Tongue (tissue), 2 donors: ENCODE results near the gene FES. TPM values are rescaled to one million over a fixed set of nuclear protein-coding genes. Genes with fewer than 3 reads are reported as not detected.
"Not testable (repeated sequence)": the region's sequence is repeated elsewhere in the genome, so short reads cannot be mapped to it uniquely, and the experiment has no call there.

Experiments used
- DNase-seq: peaks from one replicate; pipeline ENCODE4 v3.0.0-alpha.2; 2015
- total RNA-seq: library from RNA; depleted of rRNA; stranded (reverse); fragments of >200 nt; gene quantifications from one replicate; pipeline ENCODE4 v1.2.3, GENCODE V29; 2014

Gene FES
- total RNA-seq, 1 donor from 2014 or later: 40.1 TPM

DNA sequence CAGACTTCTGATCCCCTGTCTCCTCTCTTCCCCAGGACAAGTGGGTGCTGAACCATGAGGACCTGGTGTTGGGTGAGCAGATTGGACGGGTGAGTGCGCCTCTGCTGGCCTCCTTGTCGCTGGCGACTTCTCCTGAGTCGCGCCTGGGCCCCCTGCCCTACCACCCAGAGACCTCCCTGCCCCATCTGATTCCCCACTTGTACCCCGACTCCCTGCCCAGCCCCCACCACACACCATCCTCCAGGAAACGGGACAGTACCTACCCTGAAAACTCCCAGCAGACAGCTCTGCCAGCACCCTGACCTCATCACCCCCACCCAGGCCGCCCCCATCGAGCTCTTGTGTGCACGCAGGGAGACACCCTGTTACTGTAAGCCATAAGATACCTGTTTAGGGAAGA lies 7.7 kb downstream of the FES start:
- DNase-seq: no peak

DNA sequence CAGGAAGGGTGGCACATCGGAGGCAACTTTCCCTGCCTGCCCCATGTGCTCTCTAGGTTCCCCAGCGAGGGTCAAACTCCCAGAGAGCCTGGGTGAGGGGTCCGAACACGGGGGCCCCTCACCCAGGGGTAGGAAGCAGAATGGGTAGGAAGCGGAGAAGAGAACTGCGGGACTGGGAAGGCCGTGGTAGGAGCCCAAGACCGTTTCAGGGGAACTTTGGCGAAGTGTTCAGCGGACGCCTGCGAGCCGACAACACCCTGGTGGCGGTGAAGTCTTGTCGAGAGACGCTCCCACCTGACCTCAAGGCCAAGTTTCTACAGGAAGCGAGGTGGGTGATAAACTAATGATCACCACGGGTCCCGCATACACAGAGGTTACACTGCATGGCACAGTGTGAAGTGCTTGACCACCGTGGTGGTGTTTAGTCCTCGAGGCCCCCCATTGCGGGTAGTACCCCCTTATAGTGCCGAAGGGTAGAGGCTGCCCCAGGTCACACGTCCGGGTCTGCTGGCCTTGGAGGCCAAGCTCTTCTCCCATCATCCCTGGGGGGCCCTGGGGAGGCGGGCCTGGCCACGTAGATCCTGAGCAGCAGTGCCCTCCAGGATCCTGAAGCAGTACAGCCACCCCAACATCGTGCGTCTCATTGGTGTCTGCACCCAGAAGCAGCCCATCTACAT lies 8.3 kb downstream of the FES start:
- DNase-seq: no peak

DNA sequence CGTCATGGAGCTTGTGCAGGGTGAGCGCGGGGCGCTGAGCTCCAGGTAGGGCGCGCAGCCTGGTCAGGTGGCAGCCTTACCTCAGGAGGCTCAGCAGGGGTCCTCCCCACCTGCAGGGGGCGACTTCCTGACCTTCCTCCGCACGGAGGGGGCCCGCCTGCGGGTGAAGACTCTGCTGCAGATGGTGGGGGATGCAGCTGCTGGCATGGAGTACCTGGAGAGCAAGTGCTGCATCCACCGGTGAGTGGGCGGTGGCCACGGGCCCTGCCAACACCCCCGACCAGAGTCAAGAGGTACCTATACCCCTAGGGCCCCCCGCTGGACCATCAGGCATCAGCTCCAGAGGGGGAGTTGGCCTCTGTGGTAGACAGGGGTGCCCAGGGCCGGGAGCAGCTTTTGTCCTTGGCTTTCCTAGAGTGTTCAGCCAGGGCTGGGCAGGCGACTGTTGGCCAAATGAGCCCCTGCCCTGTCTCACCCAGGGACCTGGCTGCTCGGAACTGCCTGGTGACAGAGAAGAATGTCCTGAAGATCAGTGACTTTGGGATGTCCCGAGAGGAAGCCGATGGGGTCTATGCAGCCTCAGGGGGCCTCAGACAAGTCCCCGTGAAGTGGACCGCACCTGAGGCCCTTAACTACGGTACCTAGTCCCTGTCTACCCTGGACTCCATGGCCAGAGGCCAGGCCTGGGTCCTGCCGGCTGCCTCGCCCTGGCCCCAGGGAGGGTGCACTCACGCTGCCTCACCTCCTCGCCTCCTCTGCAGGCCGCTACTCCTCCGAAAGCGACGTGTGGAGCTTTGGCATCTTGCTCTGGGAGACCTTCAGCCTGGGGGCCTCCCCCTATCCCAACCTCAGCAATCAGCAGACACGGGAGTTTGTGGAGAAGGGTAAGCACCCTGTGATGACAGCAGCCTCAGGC lies 9.1 kb downstream of the FES start:
- no peak for DNase-seq

DNA sequence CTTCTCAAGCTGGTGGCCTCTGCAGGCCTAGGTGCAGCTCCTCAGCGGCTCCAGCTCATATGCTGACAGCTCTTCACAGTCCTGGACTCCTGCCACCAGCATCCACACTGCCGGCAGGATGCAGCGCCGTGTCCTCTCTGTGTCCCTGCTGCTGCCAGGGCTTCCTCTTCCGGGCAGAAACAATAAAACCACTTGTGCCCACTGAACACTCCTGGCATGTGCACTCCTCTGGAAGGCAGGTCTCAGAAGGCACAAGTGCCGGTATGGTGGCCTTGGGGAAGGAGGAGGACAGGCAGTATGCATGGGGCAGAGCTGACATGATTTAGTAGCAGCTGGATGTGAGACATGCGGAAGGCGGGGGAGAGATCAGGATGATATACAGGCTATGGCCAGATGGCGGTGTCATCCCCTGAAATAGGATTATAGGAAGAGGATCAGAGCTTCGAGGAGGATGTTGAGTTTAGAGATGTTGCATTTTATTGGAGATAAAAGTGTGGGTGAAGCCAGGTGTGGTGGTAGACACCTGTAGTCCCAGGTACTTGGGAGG lies 11.3 kb downstream of the FES start:
- DNase-seq: peak; percentile 21

DNA sequence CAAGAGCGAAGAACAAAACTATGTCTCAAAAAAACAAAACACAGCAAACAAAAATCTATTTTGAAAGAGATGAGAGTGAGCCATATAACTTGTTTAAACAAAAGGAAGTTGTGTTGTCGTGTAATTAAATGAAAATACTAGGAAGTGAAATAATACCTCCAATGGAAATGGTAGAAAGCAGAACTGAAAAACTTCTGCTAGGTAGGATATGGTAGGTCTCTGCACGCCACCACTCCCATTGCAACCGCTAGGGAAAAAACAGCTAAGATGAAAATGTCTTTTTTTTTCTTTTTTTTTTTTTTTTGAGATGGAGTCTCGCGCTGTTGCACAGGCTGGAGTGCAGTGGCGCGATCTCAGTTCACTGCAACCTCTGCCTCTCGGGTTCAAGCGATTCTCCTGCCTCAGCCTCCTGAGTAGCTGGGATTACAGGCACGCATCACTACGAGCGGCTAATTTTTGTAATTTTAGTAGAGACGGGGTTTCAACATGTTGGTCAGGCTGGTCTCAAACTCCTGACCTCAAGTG lies 12.9 kb downstream of the FES start:
- DNase-seq: not testable (repeated sequence)

DNA sequence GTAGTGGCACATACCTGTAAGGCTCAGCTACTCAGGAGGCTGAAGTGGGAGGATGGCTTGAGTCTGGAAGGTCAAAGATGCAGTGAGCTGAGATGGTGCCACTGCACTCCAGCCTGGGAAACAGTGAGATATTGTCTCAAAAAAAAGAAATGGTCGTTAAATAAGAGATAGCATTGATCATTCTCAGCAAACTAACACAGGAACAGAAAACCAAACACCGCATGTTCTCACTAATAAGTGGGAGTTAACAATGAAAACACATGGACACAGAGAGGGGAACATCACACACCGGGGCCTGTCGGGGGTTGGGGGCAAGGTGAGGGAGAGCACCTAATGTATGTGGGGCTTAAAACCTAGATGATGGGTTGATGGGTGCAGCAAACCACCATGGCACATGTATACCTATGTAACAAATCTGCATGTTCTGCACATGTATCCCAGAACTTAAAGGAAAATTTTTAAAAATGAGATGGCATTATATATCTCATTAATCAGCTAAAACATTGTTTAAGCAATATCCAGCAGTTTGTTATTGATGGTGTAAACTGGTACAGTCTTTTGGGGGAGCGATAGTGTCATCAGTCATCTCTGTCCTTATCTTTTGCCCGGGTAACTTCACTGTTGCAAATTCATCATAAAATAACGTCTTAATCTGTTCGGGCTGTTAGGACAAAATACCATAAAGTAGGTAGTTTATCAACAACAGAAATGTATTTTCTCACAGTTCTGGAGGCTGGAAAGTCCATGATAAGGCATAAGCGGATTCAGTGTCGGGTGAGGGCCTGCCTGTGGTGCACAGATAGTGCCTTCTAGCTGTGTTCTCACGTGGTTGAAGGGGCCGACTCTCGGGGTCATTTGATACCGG lies 17.1 kb downstream of the FES start:
- peak; percentile 51 for DNase-seq

DNA sequence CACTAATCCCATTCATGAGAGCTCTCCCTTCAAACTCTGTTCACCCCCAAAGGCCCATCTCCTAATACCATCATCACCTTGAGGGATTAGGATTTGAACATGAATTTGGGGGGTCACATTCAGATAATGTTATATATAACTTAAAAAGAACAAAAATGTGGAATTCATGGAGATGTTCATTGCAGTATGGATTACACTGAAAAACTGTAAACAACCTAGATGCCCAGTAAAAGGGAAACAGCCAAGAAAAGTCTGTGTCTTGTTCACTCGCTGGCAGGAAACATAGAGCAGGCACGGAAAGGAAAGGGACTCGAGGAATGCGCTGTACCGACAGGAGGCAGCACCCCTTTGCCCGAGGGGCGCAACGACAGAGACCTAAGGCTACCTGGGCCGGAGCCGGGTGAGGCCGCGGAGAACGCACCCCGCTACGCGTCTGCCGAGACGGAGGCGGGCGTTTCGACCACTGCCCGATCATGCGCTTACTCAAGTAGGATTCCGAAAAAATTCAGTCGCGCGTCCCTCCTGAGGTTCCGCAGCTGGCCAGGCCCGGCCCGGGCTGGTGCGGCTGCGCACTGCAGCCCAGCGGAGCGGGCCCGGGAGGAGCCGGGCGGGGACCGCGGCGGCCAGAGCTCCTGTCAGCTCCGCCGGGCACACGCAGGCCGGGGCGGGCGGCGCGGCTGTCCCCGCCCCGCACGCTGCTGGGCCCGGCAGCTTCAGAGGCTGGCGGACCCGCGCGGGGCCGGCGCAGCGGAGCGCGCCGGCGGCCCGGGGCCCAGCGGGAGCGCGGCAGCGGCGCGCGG lies 17.9 kb downstream of the FES start:
- peak; percentile 90 for DNase-seq

DNA sequence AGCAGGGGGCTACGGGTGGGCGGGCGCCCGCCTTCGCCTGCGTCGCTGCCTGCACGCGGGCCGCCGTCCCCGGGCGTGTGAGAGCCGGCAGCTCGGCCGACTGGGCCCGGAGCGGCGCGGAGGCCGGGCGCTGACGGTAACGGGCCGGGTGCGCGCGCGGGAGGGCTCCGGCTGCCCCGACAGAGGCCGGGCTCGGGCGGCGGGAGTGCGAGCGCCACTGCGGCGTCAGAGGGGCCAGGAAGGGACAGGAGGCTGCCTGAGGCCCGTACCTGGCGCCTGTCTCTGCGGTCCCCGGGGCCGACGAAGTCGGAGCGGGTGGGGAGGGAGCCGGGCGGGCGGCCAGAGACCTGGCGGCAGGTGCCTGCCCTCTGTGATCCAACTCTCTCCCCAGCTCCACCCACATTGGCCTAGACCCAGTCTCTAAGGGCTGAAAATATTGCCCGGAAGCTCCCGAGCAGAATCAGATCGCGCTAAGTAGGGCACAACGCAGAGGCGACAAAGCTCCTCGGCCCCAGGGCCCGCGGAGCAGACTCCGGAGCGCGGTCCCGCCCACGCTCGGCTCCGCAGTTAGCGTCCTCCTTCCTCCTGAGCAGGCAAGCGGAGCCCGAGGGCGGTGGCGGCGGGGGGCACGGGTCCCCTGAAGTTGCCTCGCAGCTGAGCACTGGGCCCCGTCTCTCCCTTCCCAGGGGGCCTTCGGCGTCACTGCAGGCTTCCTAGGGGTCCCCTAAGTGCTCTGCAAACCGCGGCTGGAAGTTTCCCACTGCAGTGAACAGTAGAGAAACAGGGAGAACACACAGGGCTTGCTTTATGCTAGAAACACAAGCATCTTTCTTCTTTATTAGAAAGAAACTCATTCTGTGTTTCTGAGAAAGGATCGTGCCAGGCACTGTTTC lies 18.8 kb downstream of the FES start, which contains the start of gene MAN2A2:
Gene MAN2A2 (plus strand): TSS at position 463 of the 893 bp plus-strand sequence. CDS start 906 bp downstream, outside the sequence.
- DNase-seq: peak; percentile 67

DNA sequence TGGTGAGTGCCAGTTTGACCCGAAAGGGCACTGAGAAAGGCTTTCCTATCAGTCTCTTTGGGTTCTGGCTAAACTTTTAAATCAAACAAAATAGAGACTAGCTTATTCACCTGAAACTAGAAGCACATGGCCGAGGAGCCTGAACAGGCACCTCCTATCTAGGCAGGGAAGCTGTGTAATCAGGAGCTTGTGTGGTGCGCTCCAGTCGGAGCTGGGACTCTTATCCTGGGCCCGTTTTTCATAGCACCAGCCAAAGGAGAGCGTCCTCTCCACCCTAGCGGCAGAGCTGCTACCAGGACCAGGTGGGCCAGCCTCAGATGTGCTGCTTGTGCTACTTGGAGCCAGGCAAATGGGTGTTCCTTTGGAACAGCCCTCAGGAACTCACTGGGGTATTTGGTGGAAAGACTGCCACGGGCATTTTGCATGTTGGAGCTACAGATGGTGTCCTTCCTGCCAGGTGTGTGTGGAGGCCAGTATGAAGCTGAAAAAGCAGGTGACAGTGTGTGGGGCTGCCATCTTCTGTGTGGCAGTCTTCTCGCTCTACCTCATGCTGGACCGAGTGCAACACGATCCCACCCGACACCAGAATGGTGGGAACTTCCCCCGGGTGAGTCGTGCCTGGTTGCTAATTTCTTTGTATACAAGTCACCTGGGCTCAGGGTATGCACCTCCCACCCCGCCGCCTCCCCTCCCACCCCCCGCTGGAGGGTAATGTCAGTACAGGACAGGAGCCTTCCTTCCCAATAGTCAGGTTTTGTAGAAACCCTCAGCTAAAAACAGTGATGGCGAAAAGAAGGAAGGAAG lies 19.6 kb downstream of the FES start:
- DNase-seq: peak; percentile 36

DNA sequence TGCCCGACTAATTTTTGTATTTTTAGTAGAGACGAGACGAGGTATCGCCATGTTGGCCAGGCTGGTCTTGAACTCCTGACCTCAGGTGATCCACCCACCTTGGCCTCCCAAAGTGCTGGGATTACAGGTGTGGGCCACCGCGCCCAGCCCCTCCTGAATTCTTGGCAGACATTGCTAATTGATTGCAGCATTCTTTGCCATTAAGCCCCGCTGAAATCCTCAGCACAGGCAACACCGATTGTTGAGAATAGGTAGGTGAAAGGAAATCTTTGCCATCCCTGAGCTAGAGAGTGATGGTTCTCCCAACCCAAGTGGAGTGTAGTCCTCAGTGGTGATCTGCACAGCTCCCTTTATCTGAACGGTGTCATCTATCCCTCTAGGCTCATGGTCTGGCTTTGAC lies 20.4 kb downstream of the FES start:
- DNase-seq: no peak

DNA sequence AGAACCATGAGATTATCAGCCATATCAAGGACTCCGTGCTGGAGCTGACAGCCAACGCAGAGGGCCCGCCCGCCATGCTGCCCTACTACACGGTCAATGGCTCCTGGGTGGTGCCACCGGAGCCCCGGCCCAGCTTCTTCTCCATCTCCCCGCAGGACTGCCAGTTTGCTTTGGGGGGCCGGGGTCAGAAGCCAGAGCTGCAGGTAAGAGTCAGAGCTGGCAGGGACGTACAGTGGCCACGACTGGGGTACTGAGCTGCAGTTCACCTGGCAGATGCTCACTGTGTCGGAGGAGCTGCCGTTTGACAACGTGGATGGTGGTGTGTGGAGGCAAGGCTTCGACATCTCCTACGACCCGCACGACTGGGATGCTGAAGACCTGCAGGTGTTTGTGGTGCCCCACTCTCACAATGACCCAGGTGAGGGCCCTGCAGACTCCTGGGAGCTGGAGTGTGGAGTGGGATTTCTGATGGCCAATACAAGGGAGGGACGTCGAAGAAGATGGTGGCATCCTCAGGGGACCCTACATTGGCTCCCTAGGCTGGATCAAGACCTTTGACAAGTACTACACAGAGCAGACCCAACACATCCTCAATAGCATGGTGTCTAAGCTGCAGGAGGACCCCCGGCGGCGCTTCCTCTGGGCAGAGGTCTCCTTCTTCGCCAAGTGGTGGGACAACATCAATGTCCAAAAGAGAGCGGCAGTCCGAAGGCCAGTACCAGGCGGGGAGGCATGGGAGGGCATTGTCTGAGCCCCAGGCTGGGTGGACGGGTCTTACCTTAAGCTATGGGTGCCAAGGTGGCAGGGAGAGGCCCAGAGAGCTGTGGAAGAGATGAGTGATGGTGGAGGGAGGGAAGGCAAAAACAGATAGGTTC lies 21.2 kb downstream of the FES start:
- no peak for DNase-seq

DNA sequence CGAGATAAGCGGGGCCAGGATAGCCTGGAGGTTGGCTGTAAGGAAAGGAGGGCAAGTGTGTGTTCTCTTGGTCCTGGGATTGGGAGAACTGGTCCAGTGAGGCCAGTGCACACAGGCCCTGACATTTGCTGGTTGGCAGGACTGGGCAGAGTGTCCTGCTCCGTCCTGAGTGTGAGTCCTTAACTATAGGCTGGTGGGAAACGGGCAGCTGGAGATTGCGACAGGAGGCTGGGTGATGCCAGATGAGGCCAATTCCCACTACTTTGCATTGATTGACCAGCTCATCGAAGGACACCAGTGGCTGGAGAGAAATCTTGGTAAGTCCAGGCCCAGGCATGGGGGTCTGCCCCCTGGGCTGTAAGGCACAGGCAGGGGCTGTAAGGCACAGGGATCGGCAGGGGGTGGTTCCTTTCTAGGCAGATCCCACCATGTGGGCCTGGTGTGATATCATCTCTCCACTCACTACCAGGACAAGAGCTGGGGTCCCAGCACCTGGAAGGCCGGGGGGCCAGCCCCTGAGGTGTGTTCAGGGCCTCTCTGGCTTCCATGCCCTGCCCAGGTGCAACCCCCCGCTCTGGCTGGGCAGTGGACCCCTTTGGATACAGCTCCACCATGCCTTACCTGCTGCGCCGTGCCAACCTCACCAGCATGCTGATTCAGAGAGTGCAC lies 22.0 kb downstream of the FES start:
- no peak for DNase-seq

DNA sequence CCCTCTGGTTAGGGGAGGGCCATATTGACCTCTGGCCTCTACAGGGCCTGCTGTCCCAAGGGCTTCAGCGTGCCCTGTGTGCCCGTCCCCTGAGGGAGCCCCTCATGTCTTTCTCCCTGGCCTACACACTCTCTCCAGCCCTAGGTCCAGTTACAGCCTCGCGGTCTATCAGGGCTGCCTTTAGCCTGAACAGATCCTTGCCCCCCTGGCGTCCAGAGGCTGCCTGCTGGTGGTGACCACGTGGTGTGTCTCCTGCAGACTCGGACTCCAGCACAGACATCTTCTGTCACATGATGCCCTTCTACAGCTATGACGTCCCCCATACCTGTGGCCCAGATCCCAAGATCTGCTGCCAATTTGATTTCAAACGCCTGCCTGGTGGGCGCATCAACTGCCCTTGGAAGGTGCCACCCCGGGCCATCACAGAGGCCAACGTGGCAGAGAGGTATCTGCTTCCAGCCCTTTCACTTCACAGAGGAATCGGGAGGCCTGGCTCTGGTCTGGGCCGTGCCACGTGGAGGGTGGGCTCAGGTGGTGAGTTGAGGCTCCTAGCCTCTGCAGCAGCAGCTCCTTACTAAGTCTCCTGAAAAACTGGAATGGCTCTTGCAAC lies 22.9 kb downstream of the FES start:
- DNase-seq: no peak

DNA sequence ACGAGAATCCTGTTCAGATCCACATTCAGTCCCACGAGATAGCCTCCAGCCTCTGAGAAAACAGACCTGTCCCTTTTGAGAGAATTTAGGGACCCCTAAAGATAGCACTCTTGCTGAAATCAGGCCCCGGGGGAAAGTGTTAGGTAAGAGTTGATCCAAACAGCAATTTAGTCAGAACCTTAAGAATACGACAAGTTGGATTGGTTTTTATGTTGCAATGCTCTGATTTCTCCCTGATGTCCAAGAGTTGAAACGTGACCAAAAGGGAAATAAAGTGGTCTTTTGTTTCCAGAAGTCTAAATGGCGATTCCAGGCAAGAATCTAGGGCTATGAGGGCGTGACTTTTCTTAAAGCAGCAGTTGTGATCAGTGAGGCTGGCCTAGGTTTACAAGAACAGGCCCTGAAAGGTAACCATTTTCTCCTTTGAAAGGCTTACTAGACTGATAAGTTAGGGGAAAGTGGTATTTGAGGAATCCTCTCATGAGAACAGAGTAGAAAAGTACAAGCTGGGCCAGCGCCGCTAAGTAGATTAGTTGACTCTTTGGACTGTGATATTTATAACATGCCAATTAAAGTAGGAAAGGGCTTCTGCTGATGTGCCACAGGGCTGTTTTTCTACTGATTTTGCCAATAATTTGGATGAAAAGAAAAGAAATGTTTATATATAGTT lies 23.7 kb downstream of the FES start:
- DNase-seq: no peak

DNA sequence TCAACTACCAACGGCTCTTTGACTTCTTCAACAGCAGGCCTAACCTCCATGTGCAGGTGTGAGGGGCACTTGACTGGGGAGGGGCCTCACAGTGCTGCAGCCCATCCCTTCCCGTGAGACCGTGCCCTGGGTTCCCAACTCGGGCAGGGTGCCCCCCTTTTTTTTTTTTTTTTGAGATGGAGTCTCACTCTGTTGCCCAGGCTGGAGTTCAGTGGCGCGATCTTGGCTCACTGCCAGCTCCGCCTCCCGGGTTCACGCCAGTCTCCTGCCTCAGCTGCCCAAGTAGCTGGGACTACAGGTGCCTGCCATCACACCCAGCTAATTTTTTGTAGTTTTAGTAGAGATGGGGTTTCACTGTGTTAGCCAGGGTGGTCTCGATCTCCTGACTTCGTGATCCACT lies 25.1 kb downstream of the FES start:
- DNase-seq: not testable (repeated sequence)

DNA sequence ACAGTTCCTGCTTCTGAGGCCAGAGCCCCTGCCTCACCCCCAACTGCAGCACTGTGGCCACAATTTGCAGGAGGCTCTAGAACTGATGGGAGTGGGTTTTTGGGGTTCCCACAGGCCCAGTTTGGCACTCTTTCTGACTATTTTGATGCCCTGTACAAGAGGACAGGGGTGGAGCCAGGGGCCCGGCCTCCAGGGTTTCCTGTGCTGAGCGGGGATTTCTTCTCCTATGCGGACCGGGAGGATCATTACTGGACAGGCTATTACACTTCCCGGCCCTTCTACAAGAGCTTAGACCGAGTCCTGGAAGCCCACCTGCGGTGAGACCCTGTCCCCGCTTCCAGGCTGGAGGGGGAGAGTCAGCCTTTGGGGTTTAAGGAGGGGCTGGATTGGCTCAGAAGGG lies 25.7 kb downstream of the FES start:
- DNase-seq: no peak
